ENCODE measurements around the gene SLC9A4. TPM values are rescaled to one million over a fixed set of nuclear protein-coding genes. Genes with fewer than 3 reads are reported as not detected.

Gene SLC9A4
- total and polyA plus RNA-seq, 2 of the 4 experiments (the other 2 are of a cell fraction), result not detected

- H3K56ac ChIP-seq (ENCODE audit: extremely low read depth, insufficient read depth, low read length), result no peak overlapping the region
- no peaks in the 10 kb centered on the region for H4K20me1 ChIP-seq (ENCODE audit: insufficient read depth, low read length)
- H2AK9ac ChIP-seq (replicated peaks; ENCODE audit: low read depth, low read length, poor library complexity), result no peak overlapping the region
- no peak overlapping the region for H3K14ac ChIP-seq (replicated peaks; ENCODE audit: low read depth, low read length)
- H3K4me3 ChIP-seq (ENCODE audit: insufficient read depth, low read depth, low read length), result no peak overlapping the region
- H3K4me2 ChIP-seq (ENCODE audit: low read depth, low read length), result no peak overlapping the region
- POLR2A ChIA-PET (ENCODE audit: unreplicated experiment), result no interaction called here
- H3K23ac ChIP-seq (ENCODE audit: low read depth, low read length), result no peak overlapping the region
- no peak overlapping the region for H2BK120ac ChIP-seq (ENCODE audit: low read depth, low read length)
- in situ Hi-C loops (cut with MboI; ENCODE audit: low sequenced_read_pairs) (no loop called here), intact Hi-C loops (cut with micrococcal nuclease) (no loop called here), dilution Hi-C loops (cut with HindIII; ENCODE audit: low sequenced_read_pairs, unreplicated experiment) (no loop called here)
- no peak overlapping the region for H2AK5ac ChIP-seq (ENCODE audit: low read depth, low read length)
- no peak overlapping the region for H4K8ac ChIP-seq (ENCODE audit: low read depth in 2 of 2, low read length in 2 of 2)
- no peak overlapping the region for H2BK5ac ChIP-seq (ENCODE audit: low read depth, low read length, poor library complexity, severe bottlenecking)
- no CpG with 5 or more reads among the region's 3 CpGs for WGBS, 2 experiments (ENCODE audit: extremely low coverage in 2 of 2, insufficient read length in 1 of 2)
- no peaks in the 10 kb centered on the region for H3K9me1 ChIP-seq (ENCODE audit: insufficient read depth, low read length)
- no peaks in the 10 kb centered on the region; the same call in 1 of the 2 replicates for H3K27me3 ChIP-seq (ENCODE audit: control insufficient read depth, insufficient read depth, low read length)
- H3K79me1 ChIP-seq (ENCODE audit: low read depth in 1 of 2, low read length in 2 of 2), result no peaks in the 10 kb centered on the region
- H2BK20ac ChIP-seq (ENCODE audit: low read depth, low read length), result no peak overlapping the region
- TF ChIP-seq BHLHE40 (IDR thresholded peaks at IDR 0.05; ENCODE audit: low read depth, low read length) (no peak), RFX5 (IDR thresholded peaks at IDR 0.05; ENCODE audit: low read depth, low read length) (no peak), CTCF (conservative IDR thresholded peaks at IDR 0.05; ENCODE audit: low read depth, low read length) (no peak), NFE2L2 (IDR thresholded peaks at IDR 0.05; ENCODE audit: low read depth, low read length) (no peak), CEBPB (IDR thresholded peaks at IDR 0.05; ENCODE audit: low read depth, low read length) (no peak), MXI1 (IDR thresholded peaks at IDR 0.05; ENCODE audit: borderline replicate concordance, low read depth, low read length) (no peak), ELK1 (IDR thresholded peaks at IDR 0.05; ENCODE audit: borderline replicate concordance, low read depth, low read length) (no peak), FOS (IDR thresholded peaks at IDR 0.05; ENCODE audit: low read depth, low read length) (no peak), CHD1 (IDR thresholded peaks at IDR 0.05; ENCODE audit: low read depth, low read length) (no peak)
- no peak for DNase-seq
- no peak overlapping the region for H3K4ac ChIP-seq (ENCODE audit: low read depth, low read length)
- CTCF ChIA-PET, result interaction anchor here (1.0 kb wide), 1 partner anchor 21 kb away, joined by 3 read pairs; no protein-coding TSS in a partner anchor
- no peak overlapping the region for H3K9ac ChIP-seq (ENCODE audit: low read depth, low read length)
- H4K5ac ChIP-seq (ENCODE audit: low read depth, low read length), result no peak overlapping the region
- H2AFZ ChIP-seq (replicated peaks; ENCODE audit: low read length, poor library complexity), result no peak overlapping the region
- H3K36me3 ChIP-seq (ENCODE audit: control insufficient read depth, insufficient read depth, low read length), result no peaks in the 10 kb centered on the region
- no peak overlapping the region for H4K91ac ChIP-seq (ENCODE audit: insufficient read depth, low read depth, low read length)
- 0 out of 2 replicates have a peak, but pooled peaks cover 2% of the 10 kb centered on the region for H3K4me1 ChIP-seq (ENCODE audit: control insufficient read depth, insufficient read depth, low read length)
- H3K9me3 ChIP-seq (ENCODE audit: control insufficient read depth, insufficient read depth, low read length), result no peaks in the 10 kb centered on the region
- H3K18ac ChIP-seq (ENCODE audit: low read depth, low read length), result no peak overlapping the region
- H3K27ac ChIP-seq (ENCODE audit: insufficient read depth, low read length), result no peak overlapping the region
- no peak overlapping the region for H2BK15ac ChIP-seq (ENCODE audit: low read depth, low read length)
- ATAC-seq (ENCODE audit: low read depth), result no peak
- no TSS peak for BruUV-seq (replicated peaks)
Observed at GRCh38 chr2:102438111-102438510, 34.9 kb upstream of the SLC9A4 start.
